K562 (cell line): ENCODE measurements around the gene KRAS. TPM values are rescaled to one million over a fixed set of nuclear protein-coding genes. Genes with fewer than 3 reads are reported as not detected.

Experiments used
- BACH1 ChIP-seq: fragments of 200-800 bp; sonication (Bioruptor generic); IDR thresholded peaks from 2 replicates; pipeline ENCODE4 v1.6.1; 2016; ENCODE audit warnings: missing genetic modification characterization, missing compliant biosample characterization
- BRCA1 ChIP-seq, 2 experiments: fragments of 450-650 bp in 1 of 2; sonication (generic) in 1 of 2; formaldehyde crosslinking in 1 of 2; IDR thresholded peaks; 2 replicates each; pipeline versions ENCODE4 v1.5.0 to v1.6.1; 2017 to 2020; ENCODE audit warnings: mild to moderate bottlenecking in 1 of 2, missing genetic modification reagents in 1 of 2
- E2F8 ChIP-seq: fragments of 450-650 bp; IDR thresholded peaks from 2 replicates; pipeline ENCODE4 v1.7.1; 2018; ENCODE audit warnings: mild to moderate bottlenecking, low read depth; ENCODE audit not compliant: partially characterized antibody
- FOXK2 ChIP-seq, 2 experiments: fragments of 450-650 bp; IDR thresholded peaks in 1 of 2; conservative IDR thresholded peaks in 1 of 2; 2 replicates each; pipeline ENCODE4 v1.6.1; 2016; ENCODE audit warnings: low read depth in 2 of 2, mild to moderate bottlenecking in 1 of 2
- FOXM1 ChIP-seq, 2 experiments: fragments of 450-650 bp in 1 of 2; sonication (generic) in 1 of 2; formaldehyde crosslinking in 1 of 2; IDR thresholded peaks; 2 replicates each; pipeline versions ENCODE4 v1.6.1 to v1.9.0; 2017 to 2022; ENCODE audit warnings: low read depth in 2 of 2, mild to moderate bottlenecking in 2 of 2, missing genetic modification reagents in 1 of 2, moderate library complexity in 1 of 2
- MAZ ChIP-seq, 2 experiments: fragments of 450-650 bp in 1 of 2; sonication (generic) in 1 of 2; formaldehyde crosslinking; IDR thresholded peaks in 1 of 2; conservative IDR thresholded peaks in 1 of 2; 2 replicates each; pipeline versions ENCODE4 v1.4.0 to v1.5.0; 2020; ENCODE audit warnings: mild to moderate bottlenecking in 1 of 2, missing genetic modification reagents in 1 of 2
- MEF2A ChIP-seq: IDR thresholded peaks from 2 replicates; pipeline ENCODE4 v1.6.1; 2011; ENCODE audit warnings: low read depth, mild to moderate bottlenecking, low read length, moderate library complexity; ENCODE audit not compliant: control insufficient read depth
- OTX1 ChIP-seq: fragments of 450-650 bp; formaldehyde crosslinking; IDR thresholded peaks from 2 replicates; pipeline ENCODE4 v1.4.0; 2022; ENCODE audit warnings: mild to moderate bottlenecking
- PRMT5 ChIP-seq: sonication (generic); formaldehyde crosslinking; IDR thresholded peaks from 2 replicates; pipeline ENCODE4 v1.5.0; 2020; ENCODE audit warnings: missing genetic modification reagents
- PYGO2 ChIP-seq: fragments of 450-650 bp; IDR thresholded peaks from 2 replicates; pipeline ENCODE4 v1.6.1; 2016; ENCODE audit warnings: mild to moderate bottlenecking, missing genetic modification characterization, moderate library complexity, missing compliant biosample characterization
- SREBF2 ChIP-seq: sonication (generic); formaldehyde crosslinking; IDR thresholded peaks from 2 replicates; pipeline ENCODE4 v1.4.0; 2020; ENCODE audit warnings: mild to moderate bottlenecking, missing genetic modification reagents
- ZFP30 ChIP-seq: fragments of 250-450 bp; sonication (Bioruptor Pico); IDR thresholded peaks from 2 replicates; pipeline ENCODE4 v1.8.0; 2022; ENCODE audit warnings: moderate library complexity, mild to moderate bottlenecking, inconsistent platforms, borderline replicate concordance
- ZFPM2 ChIP-seq: fragments of 250-450 bp; sonication (Bioruptor Pico); IDR thresholded peaks from 2 replicates; pipeline ENCODE4 v1.5.1; 2022; ENCODE audit warnings: mild to moderate bottlenecking
- ZNF124 ChIP-seq: sonication (generic); formaldehyde crosslinking; IDR thresholded peaks from 2 replicates; pipeline ENCODE4 v1.8.1; 2022; ENCODE audit warnings: missing genetic modification reagents
- ZNF584 ChIP-seq: fragments of 200-800 bp; sonication (Bioruptor generic); IDR thresholded peaks from 2 replicates; pipeline ENCODE4 v1.6.1; 2016; ENCODE audit warnings: low read depth, mild to moderate bottlenecking, missing genetic modification characterization, missing compliant biosample characterization
- ZNF592 ChIP-seq: fragments of 450-650 bp; IDR thresholded peaks from 2 replicates; pipeline ENCODE4 v1.6.1; 2017; ENCODE audit warnings: antibody characterized with exemption, mild to moderate bottlenecking
- ZNF668 ChIP-seq: fragments of 250-450 bp; sonication (Bioruptor Pico); IDR thresholded peaks from 2 replicates; pipeline ENCODE4 v1.8.0; 2022; ENCODE audit warnings: mild to moderate bottlenecking, inconsistent platforms
- polyA plus RNA-seq, 8 experiments: library from polyadenylated mRNA; depleted of rRNA in 4 of 8; stranded (reverse) in 5 of 8; unstranded in 3 of 8; fragments of >200 nt; fragmentation: Nextera tagmentation in 2 of 8; fragmentation: Illumina TruSeq in 1 of 8; extraction: Ambion mirVana in 2 of 8; extraction: Trizol in 1 of 8; gene quantifications; 2 replicates each; pipeline versions ENCODE4 v1.2.1 to v1.2.3, GENCODE V29; 2011 to 2014; ENCODE audit warnings: inconsistent platforms in 1 of 8, missing spikeins in 1 of 8
- total RNA-seq, 7 experiments: library from RNA; depleted of rRNA in 6 of 7; stranded (reverse); fragments of >200 nt in 6 of 7; fragmentation: Illumina TruSeq in 2 of 7; extraction: Trizol in 2 of 7; gene quantifications; 2 replicates each; pipeline versions ENCODE4 v1.2.1 to v1.2.3, GENCODE V29; 2011 to 2021; ENCODE audit warnings: low replicate concordance in 1 of 7
- TF ChIP-seq, protein P1 (sequence below): fragments of 450-650 bp; IDR thresholded peaks from 2 replicates; pipeline ENCODE4 v1.6.1; 2018; ENCODE audit warnings: mild to moderate bottlenecking, low read depth; ENCODE audit not compliant: partially characterized antibody

KRAS gene
- total and polyA plus RNA-seq, 9 of the 15 experiments (the other 6 are each of a cell fraction or from before 2014, with no cell fraction given) = 7.2 to 21.2 (median 12.7) TPM

DNA sequence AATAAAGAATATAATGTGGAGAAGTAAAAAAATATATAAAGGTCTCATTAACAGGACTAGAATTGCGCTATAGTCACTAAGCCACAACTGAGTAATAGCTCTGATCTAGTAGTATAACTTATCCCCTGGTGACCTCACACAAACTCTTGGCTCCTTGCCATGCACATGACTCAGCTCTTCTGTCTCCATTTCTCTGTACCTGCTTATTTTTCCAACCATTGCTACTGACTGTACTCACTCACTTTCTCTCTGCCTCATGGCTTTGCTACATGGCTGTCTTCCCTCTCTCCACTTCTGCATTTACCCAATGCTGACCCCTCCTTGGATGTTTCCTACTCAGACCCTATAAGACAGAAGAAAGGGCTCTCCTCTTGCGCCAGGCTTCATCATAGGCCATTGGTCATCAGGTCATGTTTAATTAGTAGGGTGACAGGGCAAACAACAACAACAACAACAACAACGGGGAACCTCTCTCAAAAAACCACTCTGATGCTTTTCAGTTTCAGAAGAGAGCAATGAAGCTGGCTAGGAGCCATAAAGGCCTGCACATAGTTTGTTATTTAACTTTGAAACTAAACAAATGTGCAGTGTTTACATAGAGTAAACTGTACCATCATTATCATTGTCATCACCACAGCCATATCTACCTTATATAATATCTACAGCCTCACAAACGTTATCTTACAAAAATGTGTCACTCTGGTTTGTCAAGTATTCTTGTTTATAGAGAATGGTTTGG is 25.6 kb upstream of the KRAS start (continued):
- peak; percentile 88 for TF ChIP-seq ZNF592
- no peak for TF ChIP-seq MEF2A
- TF ChIP-seq, protein P1, sequence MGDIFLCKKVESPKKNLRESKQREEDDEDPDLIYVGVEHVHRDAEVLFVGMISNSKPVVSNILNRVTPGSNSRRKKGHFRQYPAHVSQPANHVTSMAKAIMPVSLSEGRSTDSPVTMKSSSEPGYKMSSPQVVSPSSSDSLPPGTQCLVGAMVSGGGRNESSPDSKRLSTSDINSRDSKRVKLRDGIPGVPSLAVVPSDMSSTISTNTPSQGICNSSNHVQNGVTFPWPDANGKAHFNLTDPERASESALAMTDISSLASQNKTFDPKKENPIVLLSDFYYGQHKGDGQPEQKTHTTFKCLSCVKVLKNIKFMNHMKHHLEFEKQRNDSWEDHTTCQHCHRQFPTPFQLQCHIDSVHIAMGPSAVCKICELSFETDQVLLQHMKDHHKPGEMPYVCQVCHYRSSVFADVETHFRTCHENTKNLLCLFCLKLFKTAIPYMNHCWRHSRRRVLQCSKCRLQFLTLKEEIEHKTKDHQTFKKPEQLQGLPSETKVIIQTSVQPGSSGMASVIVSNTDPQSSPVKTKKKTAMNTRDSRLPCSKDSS = no peak
- peak; percentile 70 to 75; a peak in 3 of 4 replicates for TF ChIP-seq FOXK2 (conservative IDR thresholded peaks at IDR 0.05 in 1 of 2, IDR thresholded peaks at IDR 0.05 in 1 of 2; ENCODE audit: low read depth in 2 of 2)
- TF ChIP-seq ZFP30 (CRISPR knock-in tag) = no peak
- no peak for TF ChIP-seq E2F8
- no peak for TF ChIP-seq ZFPM2
- no peak for TF ChIP-seq ZNF124 (CRISPR knock-in tag)
- no peak for TF ChIP-seq ZNF668
- TF ChIP-seq MAZ (CRISPR knock-in tag; conservative IDR thresholded peaks at IDR 0.05 in 1 of 2, IDR thresholded peaks at IDR 0.05 in 1 of 2) = no peak
- no peak for TF ChIP-seq SREBF2
- TF ChIP-seq BRCA1 (IDR thresholded peaks at IDR 0.05) = no peak
- TF ChIP-seq BRCA1 (CRISPR knock-in tag; IDR thresholded peaks at IDR 0.05) = no peak
- TF ChIP-seq ZNF584 (CRISPR knock-in tag) = no peak; the same call in 1 of the 2 replicates
- peak; percentile 81 for TF ChIP-seq BACH1 (tag)
- TF ChIP-seq FOXM1 (IDR thresholded peaks at IDR 0.05; ENCODE audit: low read depth) = no peak
- TF ChIP-seq FOXM1 (CRISPR knock-in tag; IDR thresholded peaks at IDR 0.05; ENCODE audit: low read depth) = no peak
- TF ChIP-seq PRMT5 (CRISPR knock-in tag) = no peak
- TF ChIP-seq OTX1 (CRISPR knock-in tag) = peak; percentile 16; the same call in 1 of the 2 replicates
- TF ChIP-seq PYGO2 (tag) = no peak
